ENCODE measurements around the gene TSEN54. TPM values are rescaled to one million over a fixed set of nuclear protein-coding genes. Genes with fewer than 3 reads are reported as not detected.

The TSEN54 gene
- total RNA-seq, 2 experiments from 2014 or later, result 75.2 to 76.0 TPM

- POLR2A ChIA-PET, result interaction anchor here (0.5 to 0.9 kb wide), 2 partner anchors 14 to 40 kb away, joined by 3 read pairs; no protein-coding TSS in a partner anchor
- no peak overlapping the region for H3K27ac Mint-ChIP-seq
- H3K27me3 Mint-ChIP-seq, result no peaks in the 10 kb centered on the region
- peaks cover 4% of the 10 kb centered on the region for H3K4me1 Mint-ChIP-seq
- H3K36me3 Mint-ChIP-seq, result no peaks in the 10 kb centered on the region
- H3K9me3 Mint-ChIP-seq, result no peaks in the 10 kb centered on the region
- H3K4me3 Mint-ChIP-seq, result no peak overlapping the region
- DNase-seq (no peak), ATAC-seq (ENCODE audit: low read depth) (no peak)
These were observed 50.5 kb downstream of the TSEN54 start for GRCh38 chr17:75566834-75567233.

- no peak overlapping the region for H3K4me3 Mint-ChIP-seq
- DNase-seq (no peak), ATAC-seq (ENCODE audit: low read depth) (no peak)
- peaks cover 4% of the 10 kb centered on the region for H3K4me1 Mint-ChIP-seq
- POLR2A ChIA-PET, result no interaction called here
- no peaks in the 10 kb centered on the region for H3K9me3 Mint-ChIP-seq
- no peak overlapping the region for H3K27ac Mint-ChIP-seq
- no peaks in the 10 kb centered on the region for H3K36me3 Mint-ChIP-seq
- H3K27me3 Mint-ChIP-seq, result no peaks in the 10 kb centered on the region
These were observed 52.3 kb downstream of the TSEN54 start for GRCh38 chr17:75568412-75569255.

- no peaks in the 10 kb centered on the region for H3K36me3 Mint-ChIP-seq
- ATAC-seq (ENCODE audit: low read depth) (no peak), DNase-seq (no peak)
- H3K27me3 Mint-ChIP-seq, result no peaks in the 10 kb centered on the region
- H3K9me3 Mint-ChIP-seq, result no peaks in the 10 kb centered on the region
- H3K4me3 Mint-ChIP-seq, result no peak overlapping the region
- H3K4me1 Mint-ChIP-seq, result peaks cover 4% of the 10 kb centered on the region
- POLR2A ChIA-PET, result interaction anchor here (0.5 to 1.7 kb wide), 4 partner anchors 10 to 52 kb away, joined by 3 to 12 read pairs (median 4); no protein-coding TSS in a partner anchor
- no peak overlapping the region for H3K27ac Mint-ChIP-seq
These were observed 53.8 kb downstream of the TSEN54 start for GRCh38 chr17:75570034-75570676.

GRCh38 chr17:75570772-75571171 is 54.4 kb downstream of the TSEN54 start:
- H3K27ac Mint-ChIP-seq, result no peak overlapping the region

GRCh38 chr17:75571197-75571884 is 55.0 kb downstream of the TSEN54 start:
- peaks cover 4% of the 10 kb centered on the region for H3K4me1 Mint-ChIP-seq
- peak; percentile 86 for ATAC-seq (ENCODE audit: low read depth)

More at GRCh38 chr17:75570772-75571171, 54.4 kb downstream of the TSEN54 start:
- no peaks in the 10 kb centered on the region for H3K9me3 Mint-ChIP-seq
- POLR2A ChIA-PET, result interaction anchor here (0.6 to 1.7 kb wide), 5 partner anchors 9 to 53 kb away, joined by 3 to 12 read pairs (median 4); partner anchors contain the start of gene LLGL2
- ATAC-seq (ENCODE audit: low read depth), result no peak
- DNase-seq, result no peak
- no peak overlapping the region for H3K4me3 Mint-ChIP-seq
- no peaks in the 10 kb centered on the region for H3K36me3 Mint-ChIP-seq
- H3K4me1 Mint-ChIP-seq, result peaks cover 4% of the 10 kb centered on the region
- H3K27me3 Mint-ChIP-seq, result no peaks in the 10 kb centered on the region

GRCh38 chr17:75571885-75572215 is 55.5 kb downstream of the TSEN54 start:
- DNase-seq, result no peak
- no peak overlapping the region for H3K27ac Mint-ChIP-seq
- POLR2A ChIA-PET, result interaction anchor here (1.5 to 1.7 kb wide), 2 partner anchors 8 to 37 kb away, joined by 5 to 12 read pairs; no protein-coding TSS in a partner anchor

More at GRCh38 chr17:75571197-75571884, 55.0 kb downstream of the TSEN54 start:
- H3K27ac Mint-ChIP-seq, result peak overlapping the region; percentile 83
- no peak for DNase-seq
- no peaks in the 10 kb centered on the region for H3K36me3 Mint-ChIP-seq
- H3K4me3 Mint-ChIP-seq, result no peak overlapping the region
- H3K9me3 Mint-ChIP-seq, result no peaks in the 10 kb centered on the region
- POLR2A ChIA-PET, result interaction anchor here (0.6 to 1.7 kb wide), 5 partner anchors 9 to 53 kb away, joined by 3 to 12 read pairs (median 4); partner anchors contain the start of gene LLGL2
- H3K27me3 Mint-ChIP-seq, result no peaks in the 10 kb centered on the region

GRCh38 chr17:75572713-75573539 is 56.6 kb downstream of the TSEN54 start:
- POLR2A ChIA-PET, result no interaction called here
- Mint-ChIP-seq H3K36me3 (no peaks in the 10 kb centered on the region), H3K9me3 (no peaks in the 10 kb centered on the region), H3K4me1 (peaks cover 4% of the 10 kb centered on the region), H3K4me3 (no peak overlapping the region), H3K27ac (no peak overlapping the region), H3K27me3 (no peaks in the 10 kb centered on the region)
- DNase-seq (no peak), ATAC-seq (ENCODE audit: low read depth) (no peak)

More at GRCh38 chr17:75571885-75572215, 55.5 kb downstream of the TSEN54 start:
- no peak for ATAC-seq (ENCODE audit: low read depth)
- Mint-ChIP-seq H3K4me3 (no peak overlapping the region), H3K36me3 (no peaks in the 10 kb centered on the region), H3K4me1 (peaks cover 4% of the 10 kb centered on the region), H3K27me3 (no peaks in the 10 kb centered on the region), H3K9me3 (no peaks in the 10 kb centered on the region)

GRCh38 chr17:75573540-75573957 is 57.2 kb downstream of the TSEN54 start:
- Mint-ChIP-seq H3K9me3 (no peaks in the 10 kb centered on the region), H3K27ac (no peak overlapping the region), H3K4me1 (peaks cover 4% of the 10 kb centered on the region), H3K4me3 (no peak overlapping the region), H3K36me3 (no peaks in the 10 kb centered on the region), H3K27me3 (no peaks in the 10 kb centered on the region)
- DNase-seq (no peak), ATAC-seq (ENCODE audit: low read depth) (no peak)
- POLR2A ChIA-PET, result no interaction called here

GRCh38 chr17:75573994-75574393 is 57.7 kb downstream of the TSEN54 start:
- Mint-ChIP-seq H3K27me3 (no peaks in the 10 kb centered on the region), H3K36me3 (no peaks in the 10 kb centered on the region), H3K4me3 (no peak overlapping the region), H3K9me3 (no peaks in the 10 kb centered on the region), H3K27ac (no peak overlapping the region), H3K4me1 (peaks cover 4% of the 10 kb centered on the region)
- POLR2A ChIA-PET, result no interaction called here
- ATAC-seq (ENCODE audit: low read depth) (no peak), DNase-seq (no peak)

Small RNAs within 50 kb of the gene (microRNA-seq; reads per million reads assigned to microRNA genes)
- not detected for gene MIR6785

Other genes starting within 250 kb of the TSEN54 start
- gene MIF4GD, start 245.3 kb upstream of the TSEN54 start, total RNA-seq, result 10 to 100 TPM; 44.4 to 44.8 TPM
- 10 to 100 TPM; 26.7 to 27.9 TPM for gene SLC25A19, start 227.1 kb upstream of the TSEN54 start, total RNA-seq
- 100 to 1,000 TPM; 149 to 155 TPM for gene GRB2, start 110.8 kb upstream of the TSEN54 start, total RNA-seq
- gene TMEM94, start 59.9 kb upstream of the TSEN54 start, total RNA-seq, result 100 to 1,000 TPM; 112 to 115 TPM
- gene CASKIN2, start 991 bp upstream of the TSEN54 start, total RNA-seq, result 1 to 10 TPM in 1 of 2 experiments, under 1 TPM in 1; 0.72 to 2.3 TPM
- 10 to 100 TPM; 36.9 to 37.2 TPM for gene LLGL2, start 9.2 kb downstream of the TSEN54 start, total RNA-seq
- gene MYO15B, start 71.3 kb downstream of the TSEN54 start, total RNA-seq, result 100 to 1,000 TPM; 120 to 125 TPM
- gene SMIM5, start 116.9 kb downstream of the TSEN54 start, total RNA-seq, result under 1 TPM; 0.26 to 0.42 TPM
- 10 to 100 TPM; 49.8 to 50.8 TPM for gene RECQL5, start 150.6 kb downstream of the TSEN54 start, total RNA-seq
- gene SAP30BP, start 150.8 kb downstream of the TSEN54 start, total RNA-seq, result 100 to 1,000 TPM; 112 to 113 TPM
- gene ITGB4, start 204.9 kb downstream of the TSEN54 start, total RNA-seq, result 1 to 10 TPM; 1.0 to 1.4 TPM
- gene GALK1, start 248.7 kb downstream of the TSEN54 start, total RNA-seq, result 10 to 100 TPM; 50.4 to 53.0 TPM

Measured in activated naive CD8-positive, alpha-beta T cell treated with anti-CD3 and anti-CD28 coated beads, Interleukin-2, amount 10 ng/mL, durations not matched to agents 7 days and 5 days (primary cell).